Measurements from ENCODE around the gene BSND. TPM values are rescaled to one million over a fixed set of nuclear protein-coding genes. Genes with fewer than 3 reads are reported as not detected.
A peak's percentile ranks its signal among the peaks of the same experiment; 100 is the strongest.

BSND gene
- total RNA-seq, 4 donors from 2014 or later, result not detected

DNA sequence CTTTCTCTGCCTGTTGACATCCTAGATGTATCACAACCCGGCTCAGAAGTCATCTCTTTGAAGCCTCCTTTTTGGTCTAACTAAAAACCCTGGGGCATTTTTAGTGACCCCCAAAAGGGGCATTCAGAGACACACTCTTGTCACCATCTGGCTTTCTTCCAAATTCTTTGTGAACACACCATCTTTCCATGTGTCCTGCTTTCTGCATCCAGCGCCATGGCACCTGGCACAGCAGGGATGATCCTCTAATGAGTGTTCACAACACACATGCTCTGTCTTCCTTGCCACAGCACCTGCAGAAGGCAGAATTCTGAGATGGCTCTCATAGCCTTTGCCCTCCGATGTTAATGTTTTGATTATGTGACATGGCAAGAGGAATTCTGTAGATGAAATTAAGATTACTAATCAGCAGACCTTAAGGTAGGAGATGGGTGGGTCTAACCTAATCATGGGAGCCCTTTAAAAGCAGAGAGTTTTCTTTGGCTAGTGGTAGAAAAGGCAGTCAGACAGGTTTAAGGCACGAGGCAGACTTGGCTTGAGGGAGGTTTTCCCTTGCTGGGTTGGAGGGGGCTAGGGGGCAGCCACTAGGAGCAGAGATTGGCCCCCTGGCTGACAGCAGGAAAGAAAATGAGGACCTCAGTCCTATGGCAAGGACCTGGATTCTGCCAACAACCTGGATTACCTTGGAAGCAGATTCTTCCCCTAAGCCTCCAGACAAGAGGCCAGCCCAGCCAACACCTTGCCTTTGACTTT lies 23.2 kb upstream of the BSND start:
- Histone ChIP-seq H3K27ac (no peak overlapping the region), H3K4me3 (no peak overlapping the region), H3K27me3 (peaks cover 0 to 16% (median 0%) of the 10 kb centered on the region in 4 donors), H3K4me1 (peaks cover 8 to 63% (median 15%) of the 10 kb centered on the region in 3 donors), H3K36me3 (no peaks in the 10 kb centered on the region), H3K9me3 (no peaks in the 10 kb centered on the region)
- TF ChIP-seq CTCF (IDR thresholded peaks at IDR 0.05) (no peak), POLR2A (IDR thresholded peaks at IDR 0.05) (no peak)
- intact Hi-C loops (cut with DNase I), result no loop called here
- DNase-seq, result no peak
- 33 to 60% methylated on average over 4 of the region's 4 CpGs for WGBS, 2 donors

- WGBS, 2 donors, result 43% methylated on average over 6 of the region's 6 CpGs
- H3K9me3 ChIP-seq, result no peaks in the 10 kb centered on the region
- DNase-seq, result no peak
- peaks cover 0 to 26% (median 0%) of the 10 kb centered on the region in 4 donors for H3K27me3 ChIP-seq
- peaks cover 11 to 63% (median 16%) of the 10 kb centered on the region in 3 donors for H3K4me1 ChIP-seq
- TF ChIP-seq POLR2A (IDR thresholded peaks at IDR 0.05) (no peak), CTCF (IDR thresholded peaks at IDR 0.05) (no peak)
- H3K4me3 ChIP-seq, result no peak overlapping the region
- no peak overlapping the region for H3K27ac ChIP-seq
- intact Hi-C loops (cut with DNase I), result no loop called here
- H3K36me3 ChIP-seq, result no peaks in the 10 kb centered on the region
These were observed 22.0 kb upstream of the BSND start for GRCh38 chr1:54976747-54977146.

GRCh38 chr1:54977533-54978297 lies 21.0 kb upstream of the BSND start:
- WGBS, 2 donors, result 66 to 83% methylated on average over 5 of the region's 5 CpGs
- no peak for DNase-seq
- intact Hi-C loops (cut with DNase I), result no loop called here
- TF ChIP-seq POLR2A (IDR thresholded peaks at IDR 0.05) (no peak), CTCF (IDR thresholded peaks at IDR 0.05) (no peak)
- no peaks in the 10 kb centered on the region for H3K9me3 ChIP-seq
- H3K4me3 ChIP-seq, result no peak overlapping the region
- peaks cover 11 to 62% (median 16%) of the 10 kb centered on the region in 3 donors for H3K4me1 ChIP-seq
- H3K27me3 ChIP-seq, result peaks cover 0 to 28% (median 0%) of the 10 kb centered on the region in 4 donors
- no peaks in the 10 kb centered on the region for H3K36me3 ChIP-seq
- H3K27ac ChIP-seq, result peak overlapping the region in 1 of 4 donors; percentile 8

- H3K27ac ChIP-seq, result peak overlapping the region in 1 of 4 donors; percentile 8
- peaks cover 0 to 32% (median 0%) of the 10 kb centered on the region in 4 donors for H3K27me3 ChIP-seq
- H3K9me3 ChIP-seq, result no peaks in the 10 kb centered on the region
- intact Hi-C loops (cut with DNase I), result no loop called here
- no peak overlapping the region for H3K4me3 ChIP-seq
- TF ChIP-seq POLR2A (IDR thresholded peaks at IDR 0.05), result no peak
- TF ChIP-seq CTCF (IDR thresholded peaks at IDR 0.05), result no peak
- no peaks in the 10 kb centered on the region for H3K36me3 ChIP-seq
- no peak for DNase-seq
- 82 to 90% methylated on average over 4 to 6 of the region's 9 CpGs for WGBS, 2 donors
- peaks cover 6 to 52% (median 16%) of the 10 kb centered on the region in 3 donors for H3K4me1 ChIP-seq
These were observed 20.0 kb upstream of the BSND start for GRCh38 chr1:54978528-54979326.

All from esophagus squamous epithelium (tissue), 5 donors.